GM12878 (cell line): ENCODE data around the gene MT4. TPM values are rescaled to one million over a fixed set of nuclear protein-coding genes. Genes with fewer than 3 reads are reported as not detected.

Experiments used
- ATAC-seq: fragments of 200-7000 bp; cut with Tn5 transposase; 3 replicates; pipeline ENCODE4 v1.9.1; 2020; ENCODE audit warnings: mild to moderate bottlenecking, moderate library complexity
- BruUV-seq: library from RNA; stranded (reverse); fragments of 400-500 nt; replicated peaks from 2 replicates; lab custom pipeline; 2021; lab: Mats Ljungman, UMichigan
- CTCF ChIA-PET: fragments of 300-600 bp; sonication (Branson Sonifier 250); formaldehyde crosslinking; extraction: SDS; loops from one replicate; lab custom pipeline; 2021; ENCODE audit warnings: inconsistent platforms; lab: Yijun Ruan, JAX
- POLR2A ChIA-PET: fragments of 350-600 bp; formaldehyde crosslinking; extraction: SDS; loops from one replicate; lab custom pipeline; 2021; ENCODE audit warnings: inconsistent platforms; lab: Charles Lee
- RAD21 ChIA-PET: fragments of 300-600 bp; sonication (Branson Sonifier 250); formaldehyde crosslinking; loops from one replicate; lab custom pipeline; 2023; ENCODE audit warnings: antibody characterized with exemption; ENCODE audit not compliant: unreplicated experiment; lab: Charles Lee
- SMC1A ChIA-PET: fragments of 300-600 bp; sonication (Branson Sonifier 250); formaldehyde crosslinking; loops from one replicate; lab custom pipeline; 2023; ENCODE audit not compliant: unreplicated experiment, uncharacterized antibody; lab: Charles Lee
- DNase-seq: peaks from one replicate; pipeline ENCODE4 v3.0.0-alpha.2; 2011; ENCODE audit warnings: low read depth, low spot score
- FAIRE-seq: peaks from 3 replicates; lab custom pipeline; 2011; peaks lifted over from hg19 to GRCh38; lab: Jason Lieb, UNC
- H2AFZ ChIP-seq: 2 replicates; pipeline ENCODE4 v1.6.0; 2011; ENCODE audit warnings: low read depth, low read length, control low read depth; ENCODE audit not compliant: control insufficient read depth
- H3K27ac ChIP-seq: 2 replicates; pipeline ENCODE4 v1.5.1; 2011; ENCODE audit warnings: control low read depth; ENCODE audit not compliant: control insufficient read depth, insufficient read depth
- H3K27me3 ChIP-seq, 2 experiments: replicated peaks in 1 of 2; 2 replicates each; pipeline versions ENCODE4 v1.6.0 to v1.6.1; 2011; ENCODE audit warnings: low read length in 1 of 2; ENCODE audit not compliant: control insufficient read depth in 2 of 2, insufficient read depth in 2 of 2
- H3K36me3 ChIP-seq, 2 experiments: 2 replicates each; pipeline ENCODE4 v1.5.1; 2011; ENCODE audit warnings: low read length in 1 of 2; ENCODE audit not compliant: control insufficient read depth in 2 of 2, insufficient read depth in 2 of 2
- H3K4me1 ChIP-seq: 2 replicates; pipeline ENCODE4 v1.6.1; 2011; ENCODE audit warnings: mild to moderate bottlenecking, low read length, moderate library complexity, mixed read lengths; ENCODE audit not compliant: control insufficient read depth, insufficient read depth
- H3K4me2 ChIP-seq: 2 replicates; pipeline ENCODE4 v1.6.0; 2011; ENCODE audit warnings: control low read depth; ENCODE audit not compliant: control insufficient read depth, insufficient read depth
- H3K4me3 ChIP-seq: fragments of 200-600 bp; sonication (generic); 2 replicates; pipeline ENCODE4 v1.5.1; 2016
- H3K79me2 ChIP-seq: 2 replicates; pipeline ENCODE4 v1.6.0; 2011; ENCODE audit warnings: low read length; ENCODE audit not compliant: control insufficient read depth, insufficient read depth
- H3K9ac ChIP-seq: 2 replicates; pipeline ENCODE4 v1.8.0; 2011; ENCODE audit warnings: low read length, control low read depth, mixed read lengths; ENCODE audit not compliant: control insufficient read depth, insufficient read depth
- H3K9me3 ChIP-seq: replicated peaks from 3 replicates; pipeline ENCODE4 v1.5.1; 2011; ENCODE audit warnings: mild to moderate bottlenecking, low read length; ENCODE audit not compliant: control insufficient read depth, insufficient read depth
- H4K20me1 ChIP-seq: 2 replicates; pipeline ENCODE4 v1.6.0; 2011; ENCODE audit not compliant: control insufficient read depth, insufficient read depth
- E2F4 ChIP-seq: IDR thresholded peaks from 2 replicates; pipeline ENCODE4 v1.6.1; 2012; ENCODE audit warnings: low read depth, low read length, improper control_type of control experiment
- EGR1 ChIP-seq, 2 experiments: IDR thresholded peaks; 1 replicate in 1 of 2; 2 replicates in 1 of 2; pipeline ENCODE4 v1.6.1; 2011 to 2012; ENCODE audit warnings: low read depth in 2 of 2, low read length in 2 of 2, borderline replicate concordance in 1 of 2, mild to moderate bottlenecking in 1 of 2, moderate library complexity in 1 of 2
- IRF5 ChIP-seq: fragments of 450-650 bp; IDR thresholded peaks from 2 replicates; pipeline ENCODE4 v1.6.1; 2017; ENCODE audit warnings: borderline replicate concordance
- JUND ChIP-seq: IDR thresholded peaks from 2 replicates; pipeline ENCODE4 v1.6.1; 2012; ENCODE audit warnings: low read depth, mild to moderate bottlenecking, low read length, improper control_type of control experiment, moderate library complexity
- PAX5 ChIP-seq: IDR thresholded peaks from 2 replicates; pipeline ENCODE4 v1.6.1; 2011; ENCODE audit warnings: low read depth, low read length, borderline replicate concordance
- PML ChIP-seq: IDR thresholded peaks from 2 replicates; pipeline ENCODE4 v1.6.1; 2012; ENCODE audit warnings: low read length, inconsistent platforms
- RB1 ChIP-seq: fragments of 450-650 bp; formaldehyde crosslinking; IDR thresholded peaks from 2 replicates; pipeline ENCODE4 v1.6.1; 2017; ENCODE audit warnings: mild to moderate bottlenecking, borderline replicate concordance
- RFX5 ChIP-seq: IDR thresholded peaks from 2 replicates; pipeline ENCODE4 v1.6.1; 2011; ENCODE audit warnings: low read depth, low read length, improper control_type of control experiment
- SMAD5 ChIP-seq: IDR thresholded peaks from 2 replicates; pipeline ENCODE4 v1.6.1; 2016; ENCODE audit warnings: antibody characterized with exemption, low read depth
- ZBTB4 ChIP-seq: fragments of 450-650 bp; formaldehyde crosslinking; IDR thresholded peaks from 2 replicates; pipeline ENCODE4 v1.4.0; 2022; ENCODE audit warnings: mild to moderate bottlenecking, moderate library complexity
- ZNF384 ChIP-seq: IDR thresholded peaks from 2 replicates; pipeline ENCODE4 v1.6.1; 2012; ENCODE audit warnings: low read depth, mild to moderate bottlenecking, low read length, improper control_type of control experiment, borderline replicate concordance
- ZNF622 ChIP-seq: fragments of 450-650 bp; IDR thresholded peaks from 2 replicates; pipeline ENCODE4 v1.6.1; 2017; ENCODE audit warnings: mild to moderate bottlenecking, inconsistent platforms
- WGBS: methylation state at CpG from one replicate; pipeline ENCODE4 v1.1.6; 2016; ENCODE audit warnings: low lambda C conversion rate; ENCODE audit not compliant: insufficient replicate concordance, insufficient coverage; ENCODE audit errors: missing lambda C conversion rate; 5-methylcytosine and 5-hydroxymethylcytosine counted together
- in situ Hi-C: fragments of 300-500 bp; cut with MboI; formaldehyde crosslinking; loops from 9 replicates; pipeline ENCODE4 v1.14.3; 2018; ENCODE audit warnings: mixed read lengths
- intact Hi-C: fragments of 100-400 bp; cut with micrococcal nuclease; formaldehyde crosslinking; loops from one replicate; pipeline ENCODE4 v1.14.2; 2022; ENCODE audit not compliant: unreplicated experiment
- polyA plus RNA-seq, 11 experiments: library from polyadenylated mRNA; depleted of rRNA in 4 of 11; unstranded in 6 of 11; stranded (reverse) in 5 of 11; fragments of >200 nt; fragmentation: Nextera tagmentation in 4 of 11; fragmentation: Illumina TruSeq in 1 of 11; extraction: Ambion mirVana in 4 of 11; extraction: Trizol in 1 of 11; gene quantifications; 1 replicate in 1 of 11; 2 replicates in 10 of 11; pipeline versions ENCODE4 v1.2.1 to v1.2.3, GENCODE V29; 2011 to 2016; ENCODE audit warnings: inconsistent platforms in 2 of 11, missing spikeins in 2 of 11, low read depth in 1 of 11
- total RNA-seq, 4 experiments: library from RNA; depleted of rRNA in 3 of 4; stranded (reverse); fragments of >200 nt in 3 of 4; fragmentation: Illumina TruSeq in 1 of 4; extraction: Trizol in 1 of 4; gene quantifications; 2 replicates each; pipeline versions ENCODE4 v1.2.1 to v1.2.3, GENCODE V29; 2013 to 2021

MT4 gene
- total and polyA plus RNA-seq, 10 of the 15 experiments (the other 5 are each of a cell fraction or from before 2014, with no cell fraction given): not detected

DNA sequence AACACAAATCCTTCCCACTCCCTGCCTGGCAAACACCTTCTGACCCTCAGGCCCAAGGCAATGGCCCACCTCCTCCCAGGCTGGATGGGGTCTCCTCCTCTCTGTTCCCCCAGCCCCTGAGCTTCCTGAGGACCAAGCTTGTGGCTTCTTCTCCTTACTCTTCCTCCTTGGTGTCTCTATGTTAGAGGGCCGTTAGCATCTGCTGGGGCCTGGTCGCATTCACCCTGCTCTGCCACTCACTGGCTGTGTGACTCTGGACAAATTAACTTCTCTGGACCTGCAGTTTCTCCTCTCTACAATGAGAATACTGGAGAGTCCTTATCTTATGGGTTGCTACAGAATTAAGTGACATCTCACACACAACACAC lies 42.8 kb downstream of the MT4 start:
- H3K79me2 ChIP-seq: no peaks in the 10 kb centered on the region
- DNase-seq: no peak
- CTCF ChIA-PET: interaction anchor here (10.0 kb wide), 1 partner anchor 94 kb away, joined by 77 read pairs; no protein-coding TSS in a partner anchor
- intact Hi-C loops: loop anchor here (1.0 kb wide), 1 partner anchor 23 kb away; no protein-coding TSS in a partner anchor
- RAD21 ChIA-PET: no interaction called here
- peak overlapping the region; percentile 82; the same call in 1 of the 2 replicates for H2AFZ ChIP-seq
- H3K27ac ChIP-seq: no peak overlapping the region
- BruUV-seq: no TSS peak
- no peak for ATAC-seq
- peak overlapping the region; percentile 71; the same call in 1 of the 2 replicates for H3K4me2 ChIP-seq
- TF ChIP-seq PAX5 (no peak), ZNF622 (no peak), IRF5 (no peak), ZNF384 (no peak), E2F4 (no peak), JUND (no peak), ZBTB4 (CRISPR knock-in tag) (no peak), RB1 (no peak), EGR1 (IDR thresholded peaks at IDR 0.05; ENCODE audit: borderline replicate concordance in 1 of 2, low read depth in 2 of 2, low read length in 2 of 2) (no peak), SMAD5 (no peak), PML (no peak), RFX5 (no peak)
- TF ChIP-seq, all 136 proteins: peak for 0
- ChIA-PET POLR2A (no interaction called here), SMC1A (no interaction called here)
- in situ Hi-C loops: no loop called here
- FAIRE-seq: no peak
- no peak overlapping the region for H3K9ac ChIP-seq
- no peak overlapping the region for H3K4me3 ChIP-seq
- no peaks in the 10 kb centered on the region for H3K36me3 ChIP-seq
- WGBS: 85% methylated on average over 2 of the region's 2 CpGs
- H4K20me1 ChIP-seq: no peaks in the 10 kb centered on the region
- H3K4me1 ChIP-seq: peaks cover 25% of the 10 kb centered on the region
- H3K9me3 ChIP-seq: no peaks in the 10 kb centered on the region
- H3K27me3 ChIP-seq: no peaks in the 10 kb centered on the region; a peak in 1 of 4 replicates
